ENCODE results near the gene SNX20.

The SNX20 gene

DNA sequence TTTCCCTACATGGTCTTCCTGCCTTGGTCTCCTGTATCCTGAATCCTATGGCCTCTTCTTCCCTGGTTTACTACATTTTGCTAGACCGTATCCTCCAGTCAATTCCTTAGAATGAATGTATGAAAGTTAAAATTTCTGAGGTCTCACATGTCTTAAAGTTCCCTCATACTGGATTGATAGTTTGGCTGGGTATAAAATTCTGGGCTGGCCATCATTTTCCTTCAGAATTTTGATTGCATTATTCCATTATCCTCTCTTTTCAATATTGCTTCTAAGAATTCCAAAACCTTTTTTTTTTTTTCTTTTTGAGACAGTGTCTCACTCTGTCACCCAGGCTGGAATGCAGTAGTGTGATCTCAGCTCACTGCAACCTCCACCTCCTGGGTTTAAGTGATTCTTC lies 23.1 kb upstream of the SNX20 start:
- no peak for DNase-seq (ENCODE audit: low spot score)

GRCh38 chr16:50702725-50703124 lies 21.6 kb upstream of the SNX20 start:
- no peak for DNase-seq (ENCODE audit: low spot score)

DNA sequence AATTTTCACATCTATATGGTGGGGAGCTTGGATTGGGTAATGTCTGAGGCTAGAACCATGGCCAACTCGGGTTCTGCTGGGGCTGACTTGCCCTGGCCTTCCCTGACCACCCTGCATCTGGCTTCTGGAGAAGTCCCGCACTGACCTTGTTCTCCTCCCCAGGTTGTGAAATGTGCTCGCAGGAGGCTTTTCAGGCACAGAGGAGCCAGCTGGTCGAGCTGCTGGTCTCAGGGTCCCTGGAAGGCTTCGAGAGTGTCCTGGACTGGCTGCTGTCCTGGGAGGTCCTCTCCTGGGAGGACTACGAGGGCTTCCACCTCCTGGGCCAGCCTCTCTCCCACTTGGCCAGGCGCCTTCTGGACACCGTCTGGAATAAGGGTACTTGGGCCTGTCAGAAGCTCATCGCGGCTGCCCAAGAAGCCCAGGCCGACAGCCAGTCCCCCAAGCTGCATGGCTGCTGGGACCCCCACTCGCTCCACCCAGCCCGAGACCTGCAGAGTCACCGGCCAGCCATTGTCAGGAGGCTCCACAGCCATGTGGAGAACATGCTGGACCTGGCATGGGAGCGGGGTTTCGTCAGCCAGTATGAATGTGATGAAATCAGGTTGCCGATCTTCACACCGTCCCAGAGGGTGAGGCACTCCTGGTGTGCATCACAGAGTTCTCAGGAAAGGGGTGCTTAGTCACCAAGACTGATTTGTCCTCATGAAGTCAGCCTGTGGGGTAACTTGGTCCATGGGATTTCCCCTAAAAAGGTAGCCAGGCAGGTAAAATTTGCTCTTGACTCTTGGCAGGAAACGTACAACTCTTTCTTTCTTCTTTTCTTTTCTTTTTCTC lies 18.4 kb upstream of the SNX20 start:
- no peak for DNase-seq (ENCODE audit: low spot score)

DNA sequence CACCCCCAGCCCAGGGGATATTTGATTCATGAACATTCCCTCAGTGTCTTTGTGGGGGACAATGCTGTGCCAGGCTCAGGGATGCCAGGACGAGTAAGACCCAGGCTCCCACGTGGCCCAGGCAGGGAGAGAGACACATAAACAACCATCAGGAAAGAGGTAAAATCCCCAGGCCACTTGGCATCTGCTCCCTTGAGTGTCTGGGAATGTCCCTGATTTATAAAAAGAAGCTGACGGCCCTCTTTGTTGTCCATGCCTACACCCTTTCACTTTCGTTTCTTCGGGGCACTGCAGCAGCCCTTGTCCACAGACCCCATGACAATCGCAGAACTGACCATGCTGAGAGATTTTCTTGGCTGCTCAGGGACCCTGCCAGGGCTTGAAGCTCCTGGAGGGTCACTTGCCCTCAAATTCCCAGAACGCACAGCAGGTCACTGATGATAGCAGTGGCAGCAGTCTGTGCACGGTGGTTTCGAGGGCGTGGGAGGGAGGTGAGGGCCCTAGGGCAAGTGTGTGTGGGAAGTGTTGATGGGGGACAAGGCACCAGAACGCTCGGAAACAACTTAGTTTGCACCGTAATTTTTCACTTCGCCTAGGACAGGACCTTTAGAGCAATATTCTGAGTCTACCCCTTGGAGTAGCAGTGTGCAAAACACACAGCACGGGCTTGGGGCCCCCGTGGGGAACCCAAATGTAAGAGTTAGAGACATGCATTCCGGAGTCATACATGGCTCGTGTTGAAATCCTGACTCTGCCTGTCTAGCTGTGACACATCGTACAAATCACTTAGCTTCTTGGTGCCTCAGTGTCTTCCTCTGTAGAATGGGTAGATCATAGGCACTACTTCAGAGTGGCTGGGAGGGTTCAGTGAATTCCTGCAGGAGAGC lies 17.0 kb upstream of the SNX20 start:
- peak; percentile 6 for DNase-seq (ENCODE audit: low spot score)

DNA sequence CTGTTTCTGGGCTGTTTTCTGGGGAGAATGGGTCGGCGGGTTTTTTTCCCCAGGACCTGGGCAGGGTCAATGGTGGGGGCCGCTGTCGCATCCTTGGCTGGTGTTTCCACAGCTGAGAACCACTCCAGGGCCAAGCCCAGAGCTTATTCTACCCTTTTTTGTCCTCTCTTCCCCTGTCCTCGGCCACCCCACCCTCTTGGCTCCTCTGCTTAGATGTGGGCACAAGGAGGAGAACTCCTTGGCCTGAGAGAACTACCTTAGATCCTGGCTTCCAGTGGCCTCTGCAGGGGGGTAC lies 16.3 kb upstream of the SNX20 start:
- no peak for DNase-seq (ENCODE audit: low spot score)

- DNase-seq (ENCODE audit: low spot score): no peak
These were observed 15.7 kb upstream of the SNX20 start for GRCh38 chr16:50696575-50697420.

DNA sequence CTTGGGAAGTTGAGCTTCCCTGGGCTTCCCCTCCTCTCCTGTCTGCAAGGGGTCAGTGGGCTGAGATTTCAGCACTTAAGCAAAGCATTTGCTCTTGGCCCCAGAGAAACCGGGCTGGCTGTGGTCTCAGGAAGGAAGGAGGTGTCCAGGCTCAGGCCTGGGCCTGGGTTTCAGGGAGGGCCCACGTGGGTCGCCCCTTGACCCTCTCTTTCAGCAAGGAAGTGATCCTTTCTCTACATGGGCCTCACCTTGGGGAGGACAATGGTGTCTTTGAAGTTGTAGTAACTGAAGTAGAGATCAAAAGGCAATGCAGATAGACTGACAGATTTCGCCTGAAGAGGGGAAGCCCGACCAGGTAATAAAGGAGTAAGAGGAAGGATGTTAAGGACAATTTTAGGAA lies 15.0 kb upstream of the SNX20 start:
- DNase-seq (ENCODE audit: low spot score): no peak

GRCh38 chr16:50695017-50696000 lies 14.2 kb upstream of the SNX20 start:
- no peak for DNase-seq (ENCODE audit: low spot score)

GRCh38 chr16:50694206-50694605 lies 13.1 kb upstream of the SNX20 start:
- DNase-seq (ENCODE audit: low spot score): no peak

GRCh38 chr16:50692999-50693781 lies 12.1 kb upstream of the SNX20 start, which contains the start of gene NOD2:
Gene NOD2, plus strand, starts transcription at chr16:50693606. Its CDS starts 5,890 bp downstream, at chr16:50699496.
- DNase-seq (ENCODE audit: low spot score): no peak

GRCh38 chr16:50692644-50692998 lies 11.5 kb upstream of the SNX20 start:
- DNase-seq (ENCODE audit: low spot score): no peak

DNA sequence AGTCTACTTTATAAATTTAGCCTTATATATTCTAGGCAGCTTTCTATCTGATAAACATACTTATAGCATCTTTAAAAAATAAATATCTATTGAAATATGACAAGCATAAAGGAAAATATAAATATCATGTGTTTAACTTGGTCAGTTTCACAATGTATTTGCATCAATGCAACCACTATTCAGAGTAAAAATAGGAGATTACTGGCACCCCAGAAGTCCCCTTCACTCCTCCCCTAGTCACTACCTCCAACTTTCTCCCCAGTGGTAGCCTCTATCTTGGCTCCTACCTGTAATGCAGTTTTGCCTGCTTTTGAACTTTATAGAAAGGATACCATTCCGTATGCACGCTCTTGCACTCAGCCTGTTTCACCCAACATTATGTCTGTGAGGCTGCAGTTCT lies 9.1 kb upstream of the SNX20 start:
- DNase-seq (ENCODE audit: low spot score): no peak

GRCh38 chr16:50688867-50689266 lies 7.8 kb upstream of the SNX20 start:
- DNase-seq (ENCODE audit: low spot score): no peak

DNA sequence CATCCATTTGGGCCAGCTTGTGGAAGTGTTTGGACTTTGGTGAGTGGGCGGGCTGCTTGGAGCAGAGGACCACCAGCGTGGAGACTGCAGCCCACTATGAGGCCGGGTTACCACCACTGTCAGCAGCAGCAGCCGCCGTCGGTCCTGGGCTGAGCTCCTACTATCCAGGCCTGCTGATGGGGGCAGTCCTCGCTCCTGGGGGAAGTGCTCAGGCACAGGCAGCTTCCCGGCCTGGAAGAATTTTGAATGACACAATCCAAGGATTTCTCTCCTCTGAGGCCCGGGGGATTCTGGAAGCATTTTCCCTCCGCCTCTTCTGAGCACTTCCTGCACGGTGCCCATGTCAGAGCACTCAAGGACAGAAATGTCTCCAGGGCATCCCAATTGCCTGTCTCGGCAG lies 7.0 kb upstream of the SNX20 start:
- DNase-seq (ENCODE audit: low spot score): no peak

GRCh38 chr16:50685462-50686063 lies 4.5 kb upstream of the SNX20 start:
- no peak for DNase-seq (ENCODE audit: low spot score)

GRCh38 chr16:50684823-50685461 lies 3.8 kb upstream of the SNX20 start:
- no peak for DNase-seq (ENCODE audit: low spot score)

GRCh38 chr16:50683689-50684374 lies 2.7 kb upstream of the SNX20 start:
- DNase-seq (ENCODE audit: low spot score): no peak

GRCh38 chr16:50680556-50680893 lies 587 bp downstream of the SNX20 start:
- no peak for DNase-seq (ENCODE audit: low spot score)
